ENCODE data around the gene ZNF24. TPM values are rescaled to one million over a fixed set of nuclear protein-coding genes. Genes with fewer than 3 reads are reported as not detected.

The ZNF24 gene
- total RNA-seq: 35.5 and 40.6 TPM in 2 replicates

DNA sequence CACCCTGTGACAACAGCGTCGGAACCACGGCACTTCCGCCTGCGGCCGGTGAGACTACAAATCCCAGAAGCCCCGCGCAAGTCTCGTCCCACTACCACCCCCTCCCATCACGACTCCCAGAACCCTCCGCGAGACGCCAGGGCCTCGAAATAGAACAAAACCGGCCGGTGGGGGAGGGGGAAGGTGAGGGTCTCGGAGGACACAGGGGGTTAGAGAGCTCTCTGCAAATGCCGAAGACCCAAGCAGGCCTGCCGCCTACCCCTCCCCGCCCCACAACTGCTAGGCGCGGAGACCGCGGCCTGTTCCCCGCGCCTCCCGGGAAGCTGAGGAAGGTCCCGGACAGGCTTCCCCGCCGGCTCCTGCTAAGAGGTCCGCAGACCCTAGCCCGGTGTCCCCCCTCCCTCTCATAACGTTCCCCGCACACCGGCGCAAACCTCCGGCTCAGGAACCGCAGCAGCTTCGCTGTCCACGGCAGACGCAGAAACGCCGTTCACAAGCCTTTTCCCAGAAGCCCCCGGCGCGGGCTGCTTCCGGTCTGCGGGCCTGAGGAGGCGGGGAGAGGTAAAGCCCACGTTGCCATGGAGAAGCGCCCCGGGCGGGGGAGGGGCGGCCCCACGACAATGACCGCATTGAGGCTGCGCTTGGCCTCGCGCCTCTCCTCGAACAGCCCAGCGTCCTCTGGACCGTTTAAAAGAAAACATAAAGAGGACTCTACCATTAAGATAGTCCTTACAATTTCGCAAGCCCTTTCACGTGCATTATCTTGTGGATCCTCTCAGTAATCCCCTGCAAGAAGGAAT, at the start of gene ZNF24:
Gene ZNF24 (minus strand): TSS at position 485 of the 800 bp plus-strand sequence. CDS start 3,770 bp downstream, outside the sequence.

DNA sequence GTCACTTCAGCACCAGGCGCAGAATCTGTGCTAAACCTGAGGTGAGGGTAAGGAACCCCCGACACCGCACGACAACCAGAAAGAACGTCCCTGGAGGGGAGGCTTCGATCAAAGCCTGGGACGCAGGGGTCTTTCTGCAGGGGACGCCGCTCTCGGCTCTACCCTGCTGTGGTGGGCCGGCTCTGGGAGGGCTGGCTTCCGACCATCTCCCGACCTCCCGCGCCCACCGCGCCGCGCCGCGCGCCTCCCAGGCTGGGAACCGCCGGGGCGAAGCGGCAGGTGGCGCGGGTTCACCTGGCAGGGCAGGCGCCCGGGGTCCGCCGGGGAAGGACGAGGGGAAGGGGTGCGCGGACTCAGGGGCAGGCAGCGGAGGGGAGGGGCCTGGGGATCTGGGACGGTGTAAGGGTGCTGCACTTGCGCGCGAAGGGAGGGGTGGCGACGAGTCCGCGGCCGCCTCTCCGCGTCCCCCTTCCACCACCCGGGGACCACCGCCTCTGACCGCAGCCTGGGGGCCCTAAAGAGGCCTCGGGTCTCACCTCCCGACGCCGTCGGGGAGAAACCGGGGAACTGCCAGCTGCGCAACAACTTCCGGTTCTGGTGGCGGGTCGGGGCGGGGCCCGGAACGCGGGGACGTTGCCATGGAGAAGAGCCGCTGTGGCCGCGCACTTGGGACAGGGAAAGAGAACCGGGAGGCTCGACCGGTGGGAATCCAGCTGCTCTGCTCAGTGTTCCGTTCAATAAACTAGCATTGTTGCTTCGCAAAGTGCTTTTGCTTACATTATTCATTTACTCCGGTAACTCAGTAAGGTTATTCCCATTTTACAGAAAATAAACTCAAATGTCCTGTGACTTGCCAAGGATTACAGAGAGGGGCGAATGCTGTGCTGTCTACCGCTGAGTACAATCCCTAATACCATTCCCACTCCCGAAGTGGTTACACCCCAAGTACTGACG, 32.8 kb upstream of the ZNF24 start, which contains the start of gene ZNF396:
Gene ZNF396 (minus strand): TSS at position 596 of the 954 bp plus-strand sequence. CDS start 3,045 bp downstream, outside the sequence.

DNA sequence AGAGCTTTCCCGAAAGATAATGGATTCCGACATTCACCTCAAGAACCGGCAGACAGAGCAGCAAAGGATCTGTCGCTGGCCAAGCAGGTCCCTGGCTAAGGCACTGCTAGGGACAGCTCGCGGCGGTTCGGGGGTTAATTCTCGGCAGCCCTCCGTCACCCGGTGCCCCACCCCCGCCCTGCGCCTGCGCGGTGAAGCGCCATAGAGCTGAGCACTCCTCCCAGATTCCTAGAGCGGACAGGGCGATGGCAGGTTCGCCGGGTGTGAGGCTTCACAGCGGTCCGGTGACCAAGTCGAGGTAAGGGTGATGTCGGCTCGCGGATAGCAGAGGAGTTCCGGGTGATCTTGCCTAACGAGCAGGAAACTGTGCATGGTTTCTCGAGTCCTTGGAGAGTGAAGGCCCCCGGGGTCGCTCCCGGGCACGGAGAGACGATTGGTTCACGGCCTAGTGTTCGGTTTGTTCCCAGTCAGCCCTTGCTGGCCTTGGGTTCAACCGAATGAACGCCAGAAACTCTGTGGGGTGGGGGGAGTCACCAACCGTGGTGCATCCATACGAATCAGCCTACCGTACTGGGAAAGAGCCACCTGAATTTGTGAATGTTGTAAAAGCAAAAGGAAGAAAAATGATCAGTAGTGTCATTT, 54.0 kb downstream of the ZNF24 start, which contains the start of gene ZSCAN30:
Gene ZSCAN30 (minus strand): TSS at position 136 of the 642 bp plus-strand sequence. CDS start 25,877 bp downstream, outside the sequence.

Other genes starting within 250 kb of the ZNF24 start
- 13.7 and 21.2 TPM in 2 replicates for gene ZNF397, start 103.4 kb downstream of the ZNF24 start, total RNA-seq
- 9.9 and 14.8 TPM in 2 replicates for gene ZSCAN30, start 54.2 kb downstream of the ZNF24 start, total RNA-seq
- gene ZNF396, start 32.9 kb upstream of the ZNF24 start, total RNA-seq: 1.0 and 1.7 TPM in 2 replicates
- 7.4 and 9.9 TPM in 2 replicates for gene INO80C, start 153.5 kb upstream of the ZNF24 start, total RNA-seq
- 67.0 and 99.4 TPM in 2 replicates for gene GALNT1, start 237.3 kb upstream of the ZNF24 start, total RNA-seq

Measured in nasal cavity respiratory epithelium epithelial cell of viscerocranial mucosa (primary cell).